GM18907 (cell line): ENCODE measurements around the gene PEMT.

Experiments used
- ATAC-seq: cut with Tn5 transposase; IDR thresholded peaks from one replicate; pipeline ENCODE4 v1.9.1; 2021; ENCODE audit warnings: mild to moderate bottlenecking, moderate library complexity; ENCODE audit not compliant: unreplicated experiment

Gene PEMT

GRCh38 chr17:17553217-17554195 lies 38.0 kb downstream of the PEMT start:
- no peak for ATAC-seq

GRCh38 chr17:17552351-17553216 lies 38.9 kb downstream of the PEMT start:
- ATAC-seq, result no peak

- no peak for ATAC-seq
Measured at GRCh38 chr17:17551361-17551760, 40.1 kb downstream of the PEMT start.

- ATAC-seq, result no peak
Measured at GRCh38 chr17:17549732-17550366, 41.7 kb downstream of the PEMT start.

- ATAC-seq, result no peak
Measured at GRCh38 chr17:17548044-17548443, 43.5 kb downstream of the PEMT start.

- no peak for ATAC-seq
Measured at GRCh38 chr17:17547210-17547764, 44.2 kb downstream of the PEMT start.

- no peak for ATAC-seq
Measured at GRCh38 chr17:17546399-17547185, 44.9 kb downstream of the PEMT start.

GRCh38 chr17:17545984-17546383 lies 45.5 kb downstream of the PEMT start:
- ATAC-seq, result no peak

GRCh38 chr17:17545031-17545820 lies 46.3 kb downstream of the PEMT start:
- no peak for ATAC-seq

GRCh38 chr17:17542906-17543635 lies 48.4 kb downstream of the PEMT start:
- ATAC-seq, result no peak

GRCh38 chr17:17541640-17542001 lies 49.9 kb downstream of the PEMT start:
- no peak for ATAC-seq

- no peak for ATAC-seq
Measured at GRCh38 chr17:17540935-17541639, 50.4 kb downstream of the PEMT start.

- ATAC-seq, result no peak
Measured at GRCh38 chr17:17540278-17540906, 51.1 kb downstream of the PEMT start.

GRCh38 chr17:17539591-17539990 lies 51.9 kb downstream of the PEMT start:
- no peak for ATAC-seq

GRCh38 chr17:17538417-17539391 lies 52.8 kb downstream of the PEMT start:
- no peak for ATAC-seq

GRCh38 chr17:17537311-17538099 lies 54.0 kb downstream of the PEMT start:
- ATAC-seq, result no peak
